ENCODE results near the gene TRIO. TPM values are rescaled to one million over a fixed set of nuclear protein-coding genes. Genes with fewer than 3 reads are reported as not detected.

Gene TRIO
- total RNA-seq, 3 donors from 2014 or later (not counting 1 experiment from before 2014, with no cell fraction given), result 84.6 to 136 (median 94.3) TPM

DNA sequence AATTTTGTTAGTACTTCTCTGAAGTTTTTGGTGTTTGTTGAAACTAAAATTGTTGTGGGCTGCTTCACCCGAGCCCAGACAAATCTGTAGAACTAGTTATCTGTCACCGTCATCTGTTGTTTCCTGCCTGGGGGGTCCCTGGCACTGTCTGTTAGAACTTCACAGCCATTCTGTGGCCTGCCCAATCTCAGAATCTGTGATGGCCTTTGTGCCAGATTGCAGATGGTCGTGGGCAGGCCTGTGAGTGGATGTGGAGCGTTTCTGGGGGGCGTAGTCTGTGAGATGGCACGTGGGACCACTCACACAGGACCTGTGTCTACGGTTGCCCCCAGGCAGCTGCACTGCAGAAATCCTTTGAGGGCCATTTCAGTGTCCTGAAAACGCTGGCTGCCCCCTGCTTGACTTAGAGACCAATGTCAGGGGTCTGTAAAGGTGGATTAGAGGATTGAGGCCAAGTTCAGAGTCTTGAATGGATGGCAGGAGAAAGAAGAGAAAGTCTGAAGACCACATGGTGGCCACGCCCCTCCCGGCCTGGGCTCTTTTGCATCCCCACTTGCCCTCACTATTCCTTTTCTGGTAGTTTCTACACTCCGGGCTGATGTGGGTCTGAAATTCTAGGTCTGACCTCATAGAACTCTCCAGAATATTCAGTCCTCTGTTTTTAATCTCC, 38.3 kb downstream of the TRIO start:
- Mint-ChIP-seq H3K4me1 (peaks cover 17 to 28% of the 10 kb centered on the region in 2 donors), H3K27me3 (ENCODE audit: low read depth in 2 of 2) (no peaks in the 10 kb centered on the region), H3K4me3 (no peak overlapping the region), H3K9me3 (no peaks in the 10 kb centered on the region), H3K36me3 (no peaks in the 10 kb centered on the region), H3K27ac (peak overlapping the region in 1 of 2 donors; percentile 37)
- no peak overlapping the region for H3K4me3 ChIP-seq (ENCODE audit: low read length)
- WGBS (ENCODE audit: insufficient coverage), result 58% methylated on average over 11 of the region's 11 CpGs
- DNase-seq (no peak), ATAC-seq (peak in 2 of 3 donors; percentile 52 to 72)
- H3K9me3 ChIP-seq (ENCODE audit: control insufficient read depth, insufficient read depth, low read length), result no peaks in the 10 kb centered on the region
- no peaks in the 10 kb centered on the region for H3K27me3 ChIP-seq (ENCODE audit: control insufficient read depth, insufficient read depth, low read length)
- peaks cover 5% of the 10 kb centered on the region for H3K4me1 ChIP-seq (ENCODE audit: control insufficient read depth, insufficient read depth, low read length)
- H3K36me3 ChIP-seq (ENCODE audit: control insufficient read depth, insufficient read depth, low read length), result no peaks in the 10 kb centered on the region
- intact Hi-C loops (cut with micrococcal nuclease), result loop anchor here (2.0 kb wide), 1 partner anchor 37 kb away; no protein-coding TSS in a partner anchor
- no peak for TF ChIP-seq CTCF (IDR thresholded peaks at IDR 0.05)
- H3K27ac ChIP-seq (ENCODE audit: low read length), result no peak overlapping the region

GRCh38 chr5:14182761-14183160, 39.6 kb downstream of the TRIO start:
- Histone ChIP-seq H3K27me3 (ENCODE audit: control insufficient read depth, insufficient read depth, low read length) (no peaks in the 10 kb centered on the region), H3K36me3 (ENCODE audit: control insufficient read depth, insufficient read depth, low read length) (no peaks in the 10 kb centered on the region), H3K27ac (ENCODE audit: low read length) (no peak overlapping the region), H3K9me3 (ENCODE audit: control insufficient read depth, insufficient read depth, low read length) (no peaks in the 10 kb centered on the region), H3K4me3 (ENCODE audit: low read length) (no peak overlapping the region), H3K4me1 (ENCODE audit: control insufficient read depth, insufficient read depth, low read length) (peaks cover 5% of the 10 kb centered on the region)
- no peaks in the 10 kb centered on the region for H3K27me3 Mint-ChIP-seq (ENCODE audit: low read depth in 2 of 2)
- no peak for ATAC-seq
- H3K36me3 Mint-ChIP-seq, result no peaks in the 10 kb centered on the region
- peaks cover 17 to 32% of the 10 kb centered on the region in 2 donors for H3K4me1 Mint-ChIP-seq
- TF ChIP-seq CTCF (IDR thresholded peaks at IDR 0.05), result no peak
- H3K4me3 Mint-ChIP-seq, result no peak overlapping the region
- WGBS (ENCODE audit: insufficient coverage), result 94% methylated on average over 5 of the region's 5 CpGs
- H3K27ac Mint-ChIP-seq, result no peak overlapping the region
- intact Hi-C loops (cut with micrococcal nuclease), result no loop called here
- DNase-seq, result no peak
- no peaks in the 10 kb centered on the region for H3K9me3 Mint-ChIP-seq

- H3K4me3 ChIP-seq (ENCODE audit: low read length), result no peak overlapping the region
- H3K27ac ChIP-seq (ENCODE audit: low read length), result no peak overlapping the region
- no peaks in the 10 kb centered on the region for H3K36me3 ChIP-seq (ENCODE audit: control insufficient read depth, insufficient read depth, low read length)
- H3K4me1 Mint-ChIP-seq, result peaks cover 14 to 30% of the 10 kb centered on the region in 2 donors
- no peaks in the 10 kb centered on the region for H3K36me3 Mint-ChIP-seq
- intact Hi-C loops (cut with micrococcal nuclease), result no loop called here
- H3K27ac Mint-ChIP-seq, result no peak overlapping the region
- H3K27me3 Mint-ChIP-seq (ENCODE audit: low read depth in 2 of 2), result no peaks in the 10 kb centered on the region
- TF ChIP-seq CTCF (IDR thresholded peaks at IDR 0.05), result no peak
- peaks cover 5% of the 10 kb centered on the region for H3K4me1 ChIP-seq (ENCODE audit: control insufficient read depth, insufficient read depth, low read length)
- ATAC-seq (no peak), DNase-seq (no peak)
- 94% methylated on average over 8 of the region's 8 CpGs for WGBS (ENCODE audit: insufficient coverage)
- H3K9me3 ChIP-seq (ENCODE audit: control insufficient read depth, insufficient read depth, low read length), result no peaks in the 10 kb centered on the region
- H3K9me3 Mint-ChIP-seq, result no peaks in the 10 kb centered on the region
- H3K4me3 Mint-ChIP-seq, result no peak overlapping the region
- H3K27me3 ChIP-seq (ENCODE audit: control insufficient read depth, insufficient read depth, low read length), result no peaks in the 10 kb centered on the region
Observed at GRCh38 chr5:14183187-14183939, 40.2 kb downstream of the TRIO start.
